ENCODE data around the gene ATP13A3. TPM values are rescaled to one million over a fixed set of nuclear protein-coding genes. Genes with fewer than 3 reads are reported as not detected.

The ATP13A3 gene
- total RNA-seq, 1 experiment from 2014 or later = 181 TPM

DNA sequence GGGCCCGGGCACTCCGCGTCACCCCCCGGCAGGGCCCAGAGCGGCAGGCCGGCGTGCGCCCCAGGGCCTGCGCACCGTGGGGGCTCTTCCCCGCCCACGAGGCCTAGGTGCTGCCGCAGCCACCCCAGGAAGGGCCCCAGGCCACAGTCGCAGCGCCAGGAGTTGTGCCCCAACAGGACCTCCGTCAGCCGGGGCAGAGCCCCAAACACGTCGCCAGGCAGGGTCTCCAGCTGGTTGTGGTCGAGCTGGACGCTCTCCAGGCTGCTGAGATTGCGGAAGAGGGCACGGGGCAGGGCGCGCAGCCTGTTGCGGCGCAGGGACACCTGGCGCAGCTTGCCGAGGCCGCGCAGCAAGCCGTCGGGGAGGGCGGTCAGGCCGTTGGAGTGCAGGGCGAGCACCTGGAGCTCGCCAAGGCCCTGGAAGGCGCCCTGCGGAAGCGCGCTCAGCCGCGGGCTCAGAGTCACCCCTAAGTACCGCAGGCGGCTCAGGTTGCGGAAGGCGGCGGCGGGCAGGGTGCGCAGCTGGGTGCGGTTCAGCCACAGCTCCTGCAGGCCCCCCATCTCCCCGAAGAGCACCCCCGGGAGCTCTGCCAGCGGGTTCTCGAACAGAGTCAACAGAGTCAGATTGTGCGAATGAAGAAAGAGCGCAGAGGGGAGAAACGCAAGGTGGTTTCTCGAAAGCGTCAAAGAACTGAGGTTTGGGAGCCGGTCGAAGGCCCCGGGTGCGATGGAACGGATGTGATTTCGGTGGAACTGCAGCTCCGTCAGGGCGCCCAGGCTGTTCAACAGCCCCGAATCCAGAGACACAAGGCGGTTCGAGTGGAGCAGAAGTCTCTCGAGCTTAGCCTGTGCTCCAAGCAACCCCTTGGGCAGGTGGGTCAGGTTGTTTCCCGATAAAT is 89.7 kb downstream of the ATP13A3 start:
- no peak for DNase-seq
- intact Hi-C loops (cut with micrococcal nuclease; ENCODE audit: unreplicated experiment) = no loop called here
- POLR2A ChIA-PET = no interaction called here
- BruUV-seq (replicated peaks) = no TSS peak
- no peak overlapping the region for H3K4me3 ChIP-seq (ENCODE audit: low read depth, low read length)
- Mint-ChIP-seq H3K27me3 (ENCODE audit: insufficient read depth, unreplicated experiment) (no peaks in the 10 kb centered on the region), H3K4me3 (ENCODE audit: unreplicated experiment) (no peak overlapping the region), H3K9me3 (ENCODE audit: unreplicated experiment) (no peaks in the 10 kb centered on the region), H3K27ac (ENCODE audit: unreplicated experiment) (no peak overlapping the region), H3K36me3 (ENCODE audit: insufficient read depth, unreplicated experiment) (peaks cover 10% of the 10 kb centered on the region), H3K4me1 (ENCODE audit: low read depth, unreplicated experiment) (peaks cover 7% of the 10 kb centered on the region)
- no peak for TF ChIP-seq CTCF (IDR thresholded peaks at IDR 0.05; ENCODE audit: insufficient read depth in 1 of 2, low read depth in 1 of 2, low read length in 1 of 2, severe bottlenecking in 1 of 2, unreplicated experiment in 1 of 2)
- H3K36me3 ChIP-seq (ENCODE audit: control insufficient read depth, insufficient read depth, low read length) = no peaks in the 10 kb centered on the region
- H3K9me3 ChIP-seq = no peaks in the 10 kb centered on the region
- H3K4me1 ChIP-seq = peaks cover 17% of the 10 kb centered on the region
- H3K27me3 ChIP-seq (replicated peaks; ENCODE audit: control insufficient read depth, insufficient read depth, low read length) = no peaks in the 10 kb centered on the region
- CTCF ChIA-PET = no interaction called here

- CTCF ChIA-PET = interaction anchor here (0.9 kb wide), 1 partner anchor 9 kb away, joined by 5 read pairs; no protein-coding TSS in a partner anchor
- no peak for DNase-seq
- peaks cover 3% of the 10 kb centered on the region for H3K9me3 Mint-ChIP-seq (ENCODE audit: unreplicated experiment)
- POLR2A ChIA-PET = no interaction called here
- H3K27me3 Mint-ChIP-seq (ENCODE audit: insufficient read depth, unreplicated experiment) = no peaks in the 10 kb centered on the region
- intact Hi-C loops (cut with micrococcal nuclease; ENCODE audit: unreplicated experiment) = no loop called here
- no TSS peak for BruUV-seq (replicated peaks)
- H3K27ac Mint-ChIP-seq (ENCODE audit: unreplicated experiment) = peak overlapping the region; percentile 81
- Histone ChIP-seq H3K9me3 (0 out of 2 replicates have a peak, but pooled peaks cover 4% of the 10 kb centered on the region), H3K4me1 (peaks cover 17% of the 10 kb centered on the region), H3K36me3 (ENCODE audit: control insufficient read depth, insufficient read depth, low read length) (no peaks in the 10 kb centered on the region), H3K4me3 (ENCODE audit: low read depth, low read length) (no peak overlapping the region), H3K27me3 (replicated peaks; ENCODE audit: control insufficient read depth, insufficient read depth, low read length) (no peaks in the 10 kb centered on the region)
- H3K36me3 Mint-ChIP-seq (ENCODE audit: insufficient read depth, unreplicated experiment) = peaks cover 4% of the 10 kb centered on the region
- TF ChIP-seq CTCF (IDR thresholded peaks at IDR 0.05; ENCODE audit: insufficient read depth in 1 of 2, low read depth in 1 of 2, low read length in 1 of 2, severe bottlenecking in 1 of 2, unreplicated experiment in 1 of 2) = no peak
- no peak overlapping the region for H3K4me3 Mint-ChIP-seq (ENCODE audit: unreplicated experiment)
- H3K4me1 Mint-ChIP-seq (ENCODE audit: low read depth, unreplicated experiment) = peaks cover 7% of the 10 kb centered on the region
Observed at GRCh38 chr3:194396539-194396858, 90.3 kb downstream of the ATP13A3 start.

GRCh38 chr3:194395778-194396538 is 90.8 kb downstream of the ATP13A3 start:
- POLR2A ChIA-PET = no interaction called here
- no peak overlapping the region for H3K4me3 Mint-ChIP-seq (ENCODE audit: unreplicated experiment)
- no peaks in the 10 kb centered on the region for H3K36me3 Mint-ChIP-seq (ENCODE audit: insufficient read depth, unreplicated experiment)

More at GRCh38 chr3:194395778-194396538, 90.8 kb downstream of the ATP13A3 start:
- Histone ChIP-seq H3K4me1 (peaks cover 17% of the 10 kb centered on the region), H3K4me3 (ENCODE audit: low read depth, low read length) (no peak overlapping the region), H3K36me3 (ENCODE audit: control insufficient read depth, insufficient read depth, low read length) (no peaks in the 10 kb centered on the region), H3K9me3 (0 out of 2 replicates have a peak, but pooled peaks cover 8% of the 10 kb centered on the region), H3K27me3 (replicated peaks; ENCODE audit: control insufficient read depth, insufficient read depth, low read length) (no peaks in the 10 kb centered on the region)
- no TSS peak for BruUV-seq (replicated peaks)
- Mint-ChIP-seq H3K9me3 (ENCODE audit: unreplicated experiment) (peaks cover 8% of the 10 kb centered on the region), H3K4me1 (ENCODE audit: low read depth, unreplicated experiment) (peaks cover 7% of the 10 kb centered on the region), H3K27ac (ENCODE audit: unreplicated experiment) (peak overlapping the region; percentile 81), H3K27me3 (ENCODE audit: insufficient read depth, unreplicated experiment) (no peaks in the 10 kb centered on the region)
- CTCF ChIA-PET = interaction anchor here (0.9 to 1.2 kb wide), 3 partner anchors 10 to 62 kb away, joined by 3 to 5 read pairs (median 4); no protein-coding TSS in a partner anchor
- no peak for TF ChIP-seq CTCF (IDR thresholded peaks at IDR 0.05; ENCODE audit: insufficient read depth in 1 of 2, low read depth in 1 of 2, low read length in 1 of 2, severe bottlenecking in 1 of 2, unreplicated experiment in 1 of 2)
- DNase-seq = no peak
- intact Hi-C loops (cut with micrococcal nuclease; ENCODE audit: unreplicated experiment) = no loop called here
